Activated naive CD8-positive, alpha-beta T cell treated with anti-CD3 and anti-CD28 coated beads, Interleukin-2, amount 50 U/mL, for 24 hours (primary cell): ENCODE results near the gene HCST.
"Not testable (repeated sequence)": the region's sequence is repeated elsewhere in the genome, so short reads cannot be mapped to it uniquely, and the experiment has no call there.

ENCODE experiments used
- ATAC-seq: fragments of 150-1000 bp; cut with Tn5 transposase; one replicate; pipeline ENCODE4 v1.10.0; 2021
- DNase-seq: peaks from one replicate; pipeline ENCODE4 v3.0.0; 2021
- H3K27ac Mint-ChIP-seq: one replicate; pipeline ENCODE4 v1.8.0; 2021; ENCODE audit warnings: mild to moderate bottlenecking, mixed read lengths
- H3K27me3 Mint-ChIP-seq: one replicate; pipeline ENCODE4 v1.8.0; 2021; ENCODE audit warnings: mixed read lengths
- H3K36me3 Mint-ChIP-seq: one replicate; pipeline ENCODE4 v1.8.0; 2021; ENCODE audit warnings: low read depth, mixed read lengths
- H3K4me1 Mint-ChIP-seq: one replicate; pipeline ENCODE4 v1.8.0; 2021; ENCODE audit warnings: mixed read lengths
- H3K4me3 Mint-ChIP-seq: one replicate; pipeline ENCODE4 v1.8.0; 2021; ENCODE audit warnings: mild to moderate bottlenecking, moderate library complexity, mixed read lengths
- H3K9me3 Mint-ChIP-seq: one replicate; pipeline ENCODE4 v1.8.0; 2021; ENCODE audit warnings: mixed read lengths

Gene HCST

GRCh38 chr19:35905178-35905727, 2.9 kb downstream of the HCST start:
- ATAC-seq (no peak), DNase-seq (no peak)
- H3K27ac Mint-ChIP-seq = peak overlapping the region; percentile 64
- H3K4me1 Mint-ChIP-seq = peaks cover 67% of the 10 kb centered on the region
- H3K27me3 Mint-ChIP-seq = no peaks in the 10 kb centered on the region
- H3K36me3 Mint-ChIP-seq = peaks cover 4% of the 10 kb centered on the region
- no peak overlapping the region for H3K4me3 Mint-ChIP-seq
- no peaks in the 10 kb centered on the region for H3K9me3 Mint-ChIP-seq

DNA sequence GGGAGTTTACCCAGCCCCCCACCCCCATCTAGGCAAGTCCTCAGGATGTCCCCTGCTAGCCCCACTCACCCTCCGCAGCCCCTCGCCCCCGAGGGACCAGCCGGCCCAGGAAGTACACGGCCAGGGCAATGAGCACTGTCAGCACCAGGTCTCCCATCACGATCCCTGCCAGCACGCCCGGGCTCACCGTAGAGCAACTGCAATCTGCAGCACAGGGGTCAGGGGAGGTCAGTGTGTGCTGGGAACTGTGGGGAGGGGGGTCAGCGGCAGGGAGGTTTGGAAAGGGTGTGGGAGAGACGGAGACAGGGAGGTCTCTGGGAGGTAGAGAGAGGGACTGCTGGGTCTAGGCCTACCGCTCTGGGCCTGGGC, 5.0 kb downstream of the HCST start:
- ATAC-seq = no peak
- no peaks in the 10 kb centered on the region for H3K9me3 Mint-ChIP-seq
- no peak overlapping the region for H3K27ac Mint-ChIP-seq

GRCh38 chr19:35908010-35908441, 5.7 kb downstream of the HCST start, which contains the start of gene TYROBP:
TSS of gene TYROBP (minus strand) at chr19:35908295. CDS start at chr19:35908228, 67 bp downstream.
- H3K36me3 Mint-ChIP-seq = peaks cover 4% of the 10 kb centered on the region
- H3K27me3 Mint-ChIP-seq = no peaks in the 10 kb centered on the region
- no peaks in the 10 kb centered on the region for H3K9me3 Mint-ChIP-seq
- H3K4me3 Mint-ChIP-seq = peak within 1 kb of the TSS; percentile 36
- no peak for ATAC-seq
- peak within 1 kb of the TSS; percentile 69 for H3K27ac Mint-ChIP-seq
- peaks cover 56% of the 10 kb centered on the region for H3K4me1 Mint-ChIP-seq
- no peak for DNase-seq

More for the DNA sequence above, 5.0 kb downstream of the HCST start:
- DNase-seq = no peak
- Mint-ChIP-seq H3K36me3 (peaks cover 4% of the 10 kb centered on the region), H3K4me1 (peaks cover 62% of the 10 kb centered on the region), H3K27me3 (no peaks in the 10 kb centered on the region), H3K4me3 (peak overlapping the region; percentile 36)

DNA sequence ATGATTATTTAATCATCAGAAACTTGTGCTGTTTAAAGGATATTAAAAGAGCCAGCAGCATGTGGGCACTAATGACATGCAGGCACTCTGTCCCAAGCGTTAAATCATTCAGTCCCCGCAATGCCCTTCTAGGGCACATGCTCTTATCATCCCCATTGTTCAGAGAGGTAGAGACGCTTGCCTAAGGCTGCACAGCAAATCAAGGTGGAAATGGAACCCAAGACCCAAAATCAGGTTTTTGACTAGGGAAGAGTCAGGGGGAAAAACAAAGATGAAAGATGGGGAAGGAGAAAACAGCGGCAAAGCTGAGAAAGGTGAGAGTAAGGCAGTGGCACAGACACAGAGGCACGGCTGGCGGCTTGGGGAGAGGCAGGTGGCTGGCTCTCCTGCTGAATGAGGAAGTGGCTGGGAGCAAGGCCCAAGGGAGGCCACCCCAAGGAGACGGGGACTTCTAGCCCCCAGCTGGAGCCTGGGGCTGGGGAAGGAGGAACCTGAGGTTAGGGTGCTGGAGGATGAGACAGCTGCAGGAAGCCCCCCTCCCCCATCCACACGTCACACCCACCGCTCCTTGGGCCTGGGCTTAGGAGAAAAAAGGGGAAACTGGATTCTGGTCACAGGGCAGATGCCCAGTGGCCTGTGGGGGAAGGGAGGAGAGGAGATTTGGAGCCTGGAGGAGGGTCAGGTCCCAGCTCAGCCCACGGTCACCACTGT, 6.8 kb downstream of the HCST start:
- Mint-ChIP-seq H3K4me1 (peaks cover 57% of the 10 kb centered on the region), H3K27ac (peak overlapping the region; percentile 69), H3K36me3 (no peaks in the 10 kb centered on the region), H3K9me3 (no peaks in the 10 kb centered on the region), H3K27me3 (no peaks in the 10 kb centered on the region), H3K4me3 (peak overlapping the region; percentile 7)
- ATAC-seq (peak; percentile 37), DNase-seq (peak; percentile 52)

- Mint-ChIP-seq H3K4me1 (peaks cover 55% of the 10 kb centered on the region), H3K27ac (peak overlapping the region; percentile 69)
- ATAC-seq = no peak
These were observed 7.3 kb downstream of the HCST start for GRCh38 chr19:35909684-35910035.

DNA sequence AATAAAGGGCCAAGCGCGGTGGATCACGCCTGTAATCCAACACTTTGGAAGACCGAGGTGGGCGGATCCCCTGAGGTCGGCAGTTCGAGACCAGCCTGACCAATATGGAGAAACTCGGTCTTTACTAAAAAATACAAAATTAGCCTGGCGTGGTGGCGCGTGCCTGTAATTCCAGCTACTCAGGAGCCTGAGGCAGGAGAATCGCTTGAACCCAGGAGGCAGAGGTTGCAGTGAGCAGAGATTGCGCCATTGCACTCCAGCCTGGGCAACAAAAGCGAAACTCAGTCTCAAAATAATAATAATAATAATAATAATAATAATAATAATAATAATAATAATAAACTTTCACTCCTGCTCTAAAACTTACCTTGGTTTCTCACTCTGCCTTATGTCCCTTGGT, 8.0 kb downstream of the HCST start:
- H3K27ac Mint-ChIP-seq, DNase-seq, H3K4me3 Mint-ChIP-seq, ATAC-seq, H3K36me3 Mint-ChIP-seq, H3K9me3 Mint-ChIP-seq, H3K27me3 Mint-ChIP-seq: not testable (repeated sequence)
- peaks cover 53% of the 10 kb centered on the region for H3K4me1 Mint-ChIP-seq

More at GRCh38 chr19:35909684-35910035, 7.3 kb downstream of the HCST start:
- H3K9me3 Mint-ChIP-seq = no peaks in the 10 kb centered on the region
- DNase-seq = no peak
- H3K27me3 Mint-ChIP-seq = no peaks in the 10 kb centered on the region
- no peak overlapping the region for H3K4me3 Mint-ChIP-seq
- H3K36me3 Mint-ChIP-seq = no peaks in the 10 kb centered on the region

GRCh38 chr19:35911173-35911572, 8.8 kb downstream of the HCST start:
- Mint-ChIP-seq H3K36me3 (no peaks in the 10 kb centered on the region), H3K4me1 (peaks cover 51% of the 10 kb centered on the region), H3K4me3 (no peak overlapping the region), H3K27me3 (no peaks in the 10 kb centered on the region), H3K9me3 (no peaks in the 10 kb centered on the region), H3K27ac (no peak overlapping the region)
- ATAC-seq (no peak), DNase-seq (no peak)

GRCh38 chr19:35911790-35912189, 9.5 kb downstream of the HCST start:
- no peaks in the 10 kb centered on the region for H3K36me3 Mint-ChIP-seq
- DNase-seq (peak; percentile 34), ATAC-seq (no peak)
- H3K27me3 Mint-ChIP-seq = no peaks in the 10 kb centered on the region
- no peak overlapping the region for H3K27ac Mint-ChIP-seq
- no peaks in the 10 kb centered on the region for H3K9me3 Mint-ChIP-seq
- H3K4me1 Mint-ChIP-seq = peaks cover 48% of the 10 kb centered on the region
- no peak overlapping the region for H3K4me3 Mint-ChIP-seq

DNA sequence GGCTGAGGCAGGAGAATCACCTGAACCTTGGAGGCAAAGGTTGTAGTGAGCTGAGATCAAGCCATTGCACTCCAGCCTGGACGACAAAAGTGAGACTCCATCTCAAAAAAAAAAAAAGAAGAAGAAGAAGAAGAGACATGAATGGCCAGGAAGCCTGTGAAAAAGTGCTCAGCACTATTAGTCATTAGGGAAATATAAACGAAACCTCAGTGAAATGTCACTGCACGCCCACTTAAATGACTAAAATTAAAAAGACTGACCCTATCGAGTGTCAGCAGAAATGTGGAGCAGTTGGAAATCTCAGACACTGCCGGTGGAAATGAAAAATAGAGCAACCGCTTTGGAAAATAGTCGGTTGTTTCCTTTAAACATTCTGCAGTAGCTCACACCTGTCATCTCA, 11.3 kb downstream of the HCST start:
- peak overlapping the region; percentile 80 for H3K27ac Mint-ChIP-seq
- H3K4me1 Mint-ChIP-seq = peaks cover 44% of the 10 kb centered on the region

GRCh38 chr19:35915443-35915842, 13.1 kb downstream of the HCST start:
- H3K27ac Mint-ChIP-seq = no peak overlapping the region
- H3K4me3 Mint-ChIP-seq = no peak overlapping the region
- no peaks in the 10 kb centered on the region for H3K36me3 Mint-ChIP-seq
- no peaks in the 10 kb centered on the region for H3K9me3 Mint-ChIP-seq
- H3K27me3 Mint-ChIP-seq = no peaks in the 10 kb centered on the region
- DNase-seq (no peak), ATAC-seq (no peak)
- H3K4me1 Mint-ChIP-seq = peaks cover 32% of the 10 kb centered on the region

More for the DNA sequence above, 11.3 kb downstream of the HCST start:
- peak; percentile 56 for ATAC-seq
- Mint-ChIP-seq H3K27me3 (no peaks in the 10 kb centered on the region), H3K9me3 (no peaks in the 10 kb centered on the region), H3K36me3 (no peaks in the 10 kb centered on the region), H3K4me3 (peak overlapping the region; percentile 26)
- no peak for DNase-seq

DNA sequence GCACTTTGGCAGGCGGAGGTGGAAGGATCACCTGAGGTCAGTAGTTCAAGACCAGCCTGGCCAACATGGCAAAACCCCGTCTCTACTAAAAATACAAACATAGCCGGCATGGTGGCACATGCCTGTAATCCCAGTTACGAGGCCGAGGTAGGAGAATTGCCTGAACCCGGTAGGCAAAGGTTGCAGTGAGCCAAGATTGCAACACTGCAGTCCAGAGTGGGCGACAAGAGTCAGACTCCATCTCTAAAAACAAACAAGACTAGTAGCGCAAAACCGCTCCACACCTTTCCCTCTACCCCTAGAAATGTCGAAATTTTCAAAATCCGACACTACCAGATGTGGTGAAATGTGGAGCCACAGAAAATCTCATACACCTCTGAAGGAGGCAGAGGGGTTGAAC, 17.0 kb downstream of the HCST start:
- Mint-ChIP-seq H3K27ac (no peak overlapping the region), H3K4me1 (peaks cover 7% of the 10 kb centered on the region), H3K4me3 (no peak overlapping the region), H3K9me3 (no peaks in the 10 kb centered on the region), H3K36me3 (no peaks in the 10 kb centered on the region), H3K27me3 (no peaks in the 10 kb centered on the region)
- ATAC-seq (no peak), DNase-seq (no peak)

GRCh38 chr19:35921012-35921411, 18.7 kb downstream of the HCST start:
- Mint-ChIP-seq H3K9me3 (peaks cover 11% of the 10 kb centered on the region), H3K4me1 (no peaks in the 10 kb centered on the region), H3K4me3 (no peak overlapping the region), H3K36me3 (peaks cover 6% of the 10 kb centered on the region), H3K27me3 (no peaks in the 10 kb centered on the region), H3K27ac (no peak overlapping the region)
- DNase-seq = no peak
- ATAC-seq = no peak

DNA sequence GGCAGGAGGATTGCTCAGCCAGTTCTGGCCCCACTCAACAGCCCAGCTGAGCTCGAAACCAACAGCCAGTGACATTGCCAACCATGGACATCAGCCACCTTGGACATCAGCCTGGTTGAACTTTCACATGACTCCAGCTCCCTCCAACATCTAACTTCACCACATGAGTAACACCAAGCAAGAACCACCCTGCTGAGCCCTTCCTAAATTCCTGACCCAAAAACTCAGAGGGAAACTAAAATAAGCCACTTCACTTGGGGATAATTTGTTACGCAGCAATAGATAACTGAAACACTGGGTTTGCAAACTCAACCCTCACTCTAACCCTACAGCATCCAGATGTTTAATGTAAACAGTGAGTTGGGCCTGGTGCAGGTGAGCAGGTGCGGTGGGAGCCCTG, 23.2 kb downstream of the HCST start:
- H3K27me3 Mint-ChIP-seq = no peaks in the 10 kb centered on the region
- no peak for ATAC-seq
- peaks cover 7% of the 10 kb centered on the region for H3K36me3 Mint-ChIP-seq
- peaks cover 15% of the 10 kb centered on the region for H3K4me1 Mint-ChIP-seq
- DNase-seq = no peak
- no peak overlapping the region for H3K27ac Mint-ChIP-seq
- H3K4me3 Mint-ChIP-seq = no peak overlapping the region
- H3K9me3 Mint-ChIP-seq = peaks cover 13% of the 10 kb centered on the region

GRCh38 chr19:35928507-35928906, 26.2 kb downstream of the HCST start:
- no peak for ATAC-seq
- H3K27ac Mint-ChIP-seq = no peak overlapping the region
- H3K4me1 Mint-ChIP-seq = peaks cover 29% of the 10 kb centered on the region

GRCh38 chr19:35929876-35930275, 27.5 kb downstream of the HCST start:
- H3K27me3 Mint-ChIP-seq = no peaks in the 10 kb centered on the region
- no peak for DNase-seq
- peaks cover 7% of the 10 kb centered on the region for H3K36me3 Mint-ChIP-seq
- H3K9me3 Mint-ChIP-seq = peaks cover 13% of the 10 kb centered on the region
- peak overlapping the region; percentile 86 for H3K27ac Mint-ChIP-seq
- H3K4me1 Mint-ChIP-seq = peaks cover 29% of the 10 kb centered on the region
- H3K4me3 Mint-ChIP-seq = peak overlapping the region; percentile 10
- ATAC-seq = no peak

More at GRCh38 chr19:35928507-35928906, 26.2 kb downstream of the HCST start:
- DNase-seq = no peak
- Mint-ChIP-seq H3K27me3 (no peaks in the 10 kb centered on the region), H3K36me3 (peaks cover 7% of the 10 kb centered on the region), H3K4me3 (no peak overlapping the region), H3K9me3 (peaks cover 13% of the 10 kb centered on the region)
